ENCODE data around the gene NAGPA.

Gene NAGPA

DNA sequence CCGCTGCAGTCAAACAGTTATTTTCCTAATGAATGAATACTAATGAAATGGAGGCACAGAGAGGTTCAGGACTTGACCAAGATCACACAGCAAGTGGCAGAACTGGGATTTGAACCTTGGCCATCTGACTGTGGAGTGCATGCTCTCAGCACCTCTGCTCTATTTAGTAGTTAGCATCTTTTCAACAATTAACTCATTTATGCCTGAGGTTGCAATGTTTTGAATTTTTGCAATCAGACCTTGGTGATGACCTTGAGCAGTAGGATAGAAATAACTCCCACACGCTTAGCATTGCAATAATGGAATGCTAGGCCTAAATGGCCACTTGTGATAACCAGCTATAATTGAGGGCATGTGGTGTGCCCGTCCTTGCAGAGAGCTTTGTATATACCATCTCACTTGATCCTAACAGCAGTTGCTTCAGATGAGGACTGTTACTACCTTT, 31.0 kb downstream of the NAGPA start:
- DNase-seq (ENCODE audit: low spot score), result no peak

DNA sequence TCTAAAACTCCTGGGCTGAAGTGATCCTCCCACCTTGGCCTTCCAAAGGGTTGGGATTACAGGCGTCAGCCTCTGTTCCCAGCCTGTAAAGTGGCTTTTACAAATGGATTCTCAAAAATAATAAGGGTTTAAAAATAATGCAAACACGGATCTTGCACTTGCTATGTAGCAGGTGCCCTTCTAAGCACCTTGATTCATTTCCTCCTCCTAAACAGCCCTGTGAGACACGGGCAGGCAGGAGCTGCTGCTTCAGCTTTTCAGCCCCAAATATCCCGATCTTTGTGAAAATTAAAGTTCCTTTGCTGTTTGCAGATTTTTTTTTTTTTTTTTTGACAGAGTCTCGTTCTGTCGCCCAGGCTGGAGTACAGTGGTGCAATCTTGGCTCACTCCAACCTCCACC, 31.7 kb downstream of the NAGPA start:
- no peak for DNase-seq (ENCODE audit: low spot score)

DNA sequence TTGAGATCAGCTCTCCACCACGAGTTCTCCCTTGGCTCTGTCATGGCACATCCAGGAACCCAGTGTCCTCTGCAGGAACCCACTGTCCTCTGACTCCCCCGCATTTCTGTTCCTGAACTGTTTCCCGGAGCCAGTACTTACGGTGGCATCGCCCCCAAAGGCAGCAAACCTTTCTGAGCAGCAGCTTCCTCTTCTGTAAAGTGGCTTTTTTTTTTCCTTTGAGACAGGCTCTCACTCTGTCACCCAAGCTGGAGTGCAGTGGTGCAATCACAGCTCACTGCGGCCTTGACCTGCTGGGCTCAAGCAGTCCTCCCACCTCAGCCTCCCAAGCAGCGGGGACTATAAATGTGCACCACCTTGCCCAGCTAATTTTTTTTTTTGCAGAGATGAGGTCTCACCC, 32.2 kb downstream of the NAGPA start:
- DNase-seq (ENCODE audit: low spot score), result no peak

DNA sequence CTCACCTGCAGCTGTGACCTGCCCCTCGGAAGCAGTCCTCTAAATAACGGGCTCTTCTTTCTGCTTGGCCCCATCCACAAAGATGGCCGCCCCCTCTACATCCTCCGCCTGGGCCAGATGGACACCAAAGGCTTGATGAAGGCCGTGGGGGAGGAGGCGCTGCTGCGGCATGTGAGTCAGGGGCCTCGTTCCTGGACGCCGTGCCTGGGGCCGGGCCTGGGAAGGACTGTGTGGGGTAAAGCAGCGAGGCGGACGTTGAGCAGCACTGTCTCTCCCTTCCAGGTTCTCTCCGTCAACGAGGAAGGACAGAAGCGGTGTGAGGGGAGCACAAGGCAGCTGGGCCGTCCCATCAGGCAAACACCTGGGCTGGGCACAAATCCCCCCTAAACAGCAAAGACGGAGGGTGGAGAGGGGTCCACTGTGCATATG, 33.1 kb downstream of the NAGPA start:
- DNase-seq (ENCODE audit: low spot score), result no peak

DNA sequence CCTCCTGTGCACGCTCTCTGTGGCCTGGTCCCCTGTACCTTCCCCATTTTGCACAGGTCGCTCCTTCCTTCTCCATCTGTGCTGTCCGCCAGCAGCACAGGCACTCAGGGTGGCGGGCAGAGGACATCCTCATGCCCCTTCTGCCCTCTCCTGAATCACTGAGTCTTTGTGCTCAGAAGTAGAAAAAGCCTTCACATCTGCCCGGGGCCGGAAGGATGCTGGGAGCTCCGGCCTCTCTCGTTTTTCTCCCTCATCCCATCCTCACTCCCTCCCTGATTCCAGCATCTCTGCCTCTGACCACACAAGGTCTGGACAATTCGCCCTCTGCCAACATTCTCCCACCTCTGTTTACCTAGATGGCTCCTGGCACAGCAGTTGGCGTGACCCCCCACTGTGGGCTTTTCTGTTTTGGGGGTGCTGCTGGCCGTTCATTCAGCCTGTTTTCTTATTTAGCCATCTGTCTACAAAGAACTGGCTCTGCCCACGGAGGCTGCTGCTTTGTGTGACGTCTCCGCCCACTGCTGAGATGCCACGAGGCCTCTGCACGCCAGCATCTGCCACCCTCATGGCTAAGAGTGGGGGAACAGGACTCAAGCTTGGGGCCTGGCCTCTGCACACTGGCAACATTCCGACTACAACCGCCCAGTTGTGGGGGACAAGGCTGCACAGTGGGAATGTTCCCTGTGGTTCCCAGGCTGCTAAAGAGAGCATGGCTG, 38.9 kb downstream of the NAGPA start:
- DNase-seq (ENCODE audit: low spot score), result no peak

DNA sequence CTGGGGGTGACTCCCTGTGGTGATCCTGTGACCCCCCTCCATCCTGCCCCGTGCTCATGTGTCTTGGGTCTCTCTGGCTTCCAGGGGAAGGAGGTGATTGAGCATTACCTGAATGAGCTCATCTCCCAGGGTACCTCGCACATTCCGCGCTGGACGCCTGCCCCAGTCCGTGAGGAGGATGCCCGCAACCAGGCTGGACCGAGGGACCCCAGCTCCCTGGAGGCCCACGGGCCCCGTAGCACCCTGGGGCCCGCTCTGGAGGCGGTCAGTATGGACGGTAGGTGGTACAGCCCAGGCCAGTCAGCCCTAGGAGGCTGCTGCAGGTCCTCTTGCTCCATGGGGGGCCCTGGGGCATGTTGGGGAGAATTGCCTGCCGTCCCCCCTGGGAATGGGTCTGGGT, 42.0 kb downstream of the NAGPA start:
- no peak for DNase-seq (ENCODE audit: low spot score)

DNA sequence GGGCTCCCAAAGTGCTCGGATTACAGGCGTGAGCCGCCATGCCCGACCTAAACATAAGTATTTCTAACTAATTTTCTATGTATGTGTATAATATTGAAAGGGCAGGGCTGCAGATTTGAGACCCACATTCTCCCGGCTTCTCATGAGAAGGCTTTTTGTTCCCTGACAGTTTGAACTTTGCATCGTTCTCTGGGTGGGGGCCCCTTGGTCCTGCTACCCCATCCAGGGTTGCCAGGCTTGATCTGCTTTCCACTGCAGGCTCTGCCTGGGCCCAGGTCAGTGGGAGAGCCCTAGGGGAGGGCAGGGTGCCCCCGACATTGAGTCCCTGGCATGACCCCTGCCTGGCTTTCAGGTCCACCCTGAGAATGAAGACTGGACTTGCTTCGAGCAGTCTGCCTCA, 43.3 kb downstream of the NAGPA start:
- DNase-seq (ENCODE audit: low spot score), result no peak

DNA sequence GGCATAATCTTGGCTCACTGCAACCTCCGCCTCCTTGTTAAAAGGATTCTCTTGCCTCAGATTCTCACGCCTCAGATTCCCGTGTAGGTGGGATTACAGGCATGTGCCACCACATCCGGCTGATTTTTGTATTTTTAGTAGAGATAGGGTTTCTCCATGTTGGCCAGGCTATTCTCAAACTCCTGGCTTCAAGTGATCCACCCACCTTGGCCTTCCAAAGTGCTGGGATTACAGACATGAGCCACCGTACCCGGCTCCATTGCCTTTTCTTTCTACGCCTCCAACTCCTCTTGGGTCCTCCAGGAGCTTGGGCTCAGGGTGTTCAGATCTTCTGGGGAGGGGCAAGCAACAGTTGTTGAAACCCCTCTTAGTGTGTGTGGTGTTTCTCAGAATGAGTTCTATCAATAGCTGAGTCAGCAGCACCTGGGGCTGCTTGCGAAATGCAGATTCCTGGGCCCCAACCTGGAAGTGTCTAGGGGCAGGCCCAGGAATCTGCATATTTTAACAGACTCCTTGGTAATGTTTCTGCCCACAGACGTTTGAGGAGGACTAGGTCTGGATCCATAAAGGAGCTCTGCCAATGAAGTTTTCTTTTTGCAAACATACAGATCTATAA, 44.2 kb downstream of the NAGPA start:
- DNase-seq (ENCODE audit: low spot score), result no peak

DNA sequence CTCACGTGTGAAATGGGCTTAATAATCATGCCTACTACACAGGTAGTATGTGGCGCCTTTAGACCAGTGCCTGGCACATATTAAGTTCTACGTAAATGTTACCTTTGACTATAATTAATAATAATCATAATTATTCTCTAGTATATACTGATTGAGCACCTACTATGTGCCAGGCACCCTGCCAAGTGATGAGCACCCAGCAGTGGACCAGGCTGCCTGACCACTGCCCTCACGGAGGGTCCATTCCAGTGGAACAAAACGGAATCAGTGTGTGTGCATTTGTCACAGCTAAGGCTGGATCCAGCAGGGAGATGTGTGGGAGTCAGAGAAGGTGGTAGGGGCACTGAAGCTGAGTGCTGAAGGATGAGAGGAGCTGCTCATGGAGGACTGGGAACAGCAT, 45.1 kb downstream of the NAGPA start:
- no peak for DNase-seq (ENCODE audit: low spot score)

DNA sequence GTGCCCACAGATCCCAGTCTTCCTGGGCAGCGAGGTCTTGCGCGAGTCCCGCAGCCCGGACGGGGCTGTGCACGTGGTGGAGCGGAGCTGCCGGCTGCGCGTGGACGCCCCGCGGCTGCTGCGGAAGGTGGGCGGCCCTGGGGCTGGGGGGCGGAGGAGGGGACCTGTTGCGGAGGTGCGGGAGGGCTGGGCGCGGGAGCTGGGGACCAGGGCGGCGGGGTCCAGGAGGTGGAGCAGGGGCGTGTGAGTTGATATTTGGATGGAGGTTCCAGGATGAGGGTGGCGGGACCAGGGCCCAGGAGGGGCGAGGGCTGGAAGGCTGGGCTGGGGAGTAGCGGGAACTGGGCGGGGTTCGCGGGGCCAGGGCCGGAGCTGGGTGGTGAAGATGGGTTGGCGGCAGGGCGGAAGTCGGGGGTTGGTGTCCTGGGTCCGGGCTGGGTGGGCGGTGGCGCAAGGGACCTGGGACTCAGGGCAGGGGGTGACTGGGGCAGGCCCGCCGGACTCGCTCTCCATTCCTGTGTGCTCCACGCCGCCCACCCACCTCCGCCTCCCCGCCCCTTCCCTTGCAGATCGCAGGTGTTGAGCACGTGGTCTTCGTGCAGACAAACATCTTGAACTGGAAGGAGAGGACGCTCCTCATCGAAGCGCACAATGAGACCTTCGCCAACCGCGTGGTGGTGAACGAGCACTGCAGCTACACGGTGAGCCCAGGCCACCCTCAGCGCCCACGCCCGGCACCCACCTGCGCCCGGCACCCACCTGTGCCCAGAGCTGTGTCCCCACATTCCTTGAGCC, 46.0 kb downstream of the NAGPA start:
- peak; percentile 82 for DNase-seq (ENCODE audit: low spot score)

DNA sequence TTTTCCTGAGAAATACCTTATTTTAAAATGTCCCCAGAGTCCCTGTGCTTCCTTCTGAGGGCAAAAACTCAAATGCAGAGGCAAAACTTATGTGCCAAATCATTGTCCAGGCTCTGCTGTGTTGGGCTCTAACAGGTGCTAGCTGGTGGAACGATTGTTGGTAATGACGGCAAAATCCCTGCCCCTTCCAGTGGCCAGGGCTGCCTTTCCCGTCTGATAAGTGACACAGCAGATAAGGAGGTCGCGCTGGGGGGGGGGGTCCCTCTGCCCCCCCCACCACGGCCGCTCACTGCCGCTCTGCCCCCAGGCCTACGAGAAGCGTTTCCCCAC, 46.5 kb downstream of the NAGPA start:
- DNase-seq (ENCODE audit: low spot score), result no peak

DNA sequence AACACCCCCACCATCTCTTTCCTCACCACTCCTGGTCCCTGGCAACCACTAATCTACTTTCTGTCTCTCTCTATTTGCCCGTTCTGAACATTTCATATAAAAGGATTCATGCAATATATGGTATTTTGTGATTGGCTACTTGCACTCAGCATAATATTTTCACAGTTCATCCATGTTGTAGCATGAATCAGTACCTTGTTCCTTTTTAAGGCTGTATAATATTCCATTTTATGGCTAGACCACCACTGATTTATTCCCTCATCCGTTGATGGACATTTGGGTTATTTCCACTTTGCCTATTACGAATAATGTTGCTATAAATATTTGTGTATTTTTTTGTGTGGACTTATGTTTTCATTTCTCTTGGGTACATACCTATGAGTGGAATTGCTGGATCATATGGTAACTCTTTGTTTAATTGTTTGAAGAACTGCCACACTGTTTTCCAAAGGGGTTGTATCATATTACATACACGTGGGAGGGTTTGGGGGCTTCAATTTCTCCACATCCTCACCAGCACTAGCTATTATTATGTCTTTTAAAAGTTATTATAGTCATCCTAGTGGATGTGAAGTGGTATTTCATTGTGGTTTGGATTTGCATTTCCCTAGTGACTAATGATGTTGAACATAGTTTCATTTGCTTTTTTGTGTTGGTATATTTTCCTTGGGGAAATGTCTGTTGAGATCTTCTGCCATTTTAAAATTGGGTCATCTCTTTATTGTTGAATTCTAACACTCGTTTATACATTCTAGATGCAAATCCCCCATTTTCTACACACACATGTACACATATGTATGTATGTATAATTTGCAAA, 49.4 kb downstream of the NAGPA start:
- no peak for DNase-seq (ENCODE audit: low spot score)

DNA sequence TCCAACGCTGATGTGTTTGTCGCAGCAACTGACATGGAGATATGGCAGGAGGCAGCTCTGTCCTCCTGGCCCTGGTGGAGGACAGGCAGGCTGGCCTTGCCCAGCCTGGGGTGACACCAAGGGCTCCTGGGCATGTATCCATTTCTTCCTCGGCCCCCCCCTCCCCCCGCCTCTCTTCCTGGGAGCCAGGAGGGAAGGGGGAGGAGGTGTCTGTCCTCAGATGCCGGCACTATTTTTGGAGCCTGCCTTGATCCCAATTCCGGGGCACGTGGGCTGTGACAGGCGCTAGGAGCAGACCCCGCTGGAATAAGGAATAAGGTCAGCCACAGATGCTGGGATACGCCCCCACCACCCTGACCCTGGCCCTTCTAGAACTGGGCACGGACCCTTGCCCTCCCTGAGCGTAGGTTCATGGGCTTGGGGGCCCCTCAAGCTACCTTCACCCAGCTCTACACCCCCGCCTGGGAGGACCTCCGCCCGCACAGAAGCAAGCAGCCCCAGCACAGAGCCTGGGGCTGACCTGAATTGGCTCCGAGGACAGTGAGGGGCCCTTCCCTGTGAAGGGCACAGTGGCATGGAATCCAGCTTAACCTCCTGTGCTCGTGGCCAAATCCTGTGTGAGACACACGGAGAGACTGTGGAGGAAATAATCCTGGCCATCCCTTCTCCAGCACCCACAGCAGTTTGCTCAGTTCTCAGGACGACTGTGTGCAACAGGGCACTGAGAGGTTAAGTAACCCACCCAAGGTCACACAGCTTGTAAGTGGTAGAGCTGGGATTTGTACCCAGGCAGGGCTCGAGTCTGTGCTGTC, 51.5 kb downstream of the NAGPA start:
- DNase-seq (ENCODE audit: low spot score), result no peak

DNA sequence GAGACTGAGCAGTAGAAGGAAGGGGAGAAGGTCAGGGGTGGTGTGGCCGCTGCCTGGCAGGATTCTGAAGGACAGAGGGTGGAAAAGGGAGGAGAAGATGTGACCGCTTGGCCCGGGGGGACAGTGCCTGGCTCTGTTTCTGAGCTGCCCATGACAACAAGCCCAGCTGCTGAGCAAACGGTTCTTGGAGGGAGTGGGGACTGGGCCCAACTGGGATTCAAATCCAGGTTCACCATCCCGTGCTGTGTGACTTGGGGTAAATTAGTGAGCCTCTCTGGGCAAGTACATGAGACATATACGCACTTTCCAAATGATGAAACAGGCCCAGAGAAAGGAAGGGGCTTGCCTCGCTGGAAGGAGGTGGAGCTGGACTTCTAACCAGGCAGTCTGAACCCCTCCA, 52.3 kb downstream of the NAGPA start:
- no peak for DNase-seq (ENCODE audit: low spot score)

DNA sequence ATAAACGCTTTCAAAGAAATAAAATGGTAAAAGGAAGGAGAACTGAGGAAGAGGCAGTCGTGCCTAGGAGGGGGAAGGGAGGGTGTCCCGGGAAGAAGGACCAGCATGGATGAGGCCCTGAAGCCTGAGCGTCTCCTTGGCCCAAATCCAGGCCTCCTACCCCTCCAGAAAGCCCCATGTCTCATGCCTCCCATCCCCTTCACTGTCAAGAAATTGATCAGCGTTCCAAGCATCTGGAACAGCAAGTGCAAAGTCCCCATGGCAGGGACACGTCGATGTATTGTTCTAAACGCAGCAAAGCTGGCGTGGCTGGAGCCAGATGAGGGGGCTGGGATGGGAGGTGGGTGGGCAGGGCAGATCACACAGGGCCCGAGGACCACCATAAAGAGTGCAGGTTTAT, 53.0 kb downstream of the NAGPA start:
- no peak for DNase-seq (ENCODE audit: low spot score)

DNA sequence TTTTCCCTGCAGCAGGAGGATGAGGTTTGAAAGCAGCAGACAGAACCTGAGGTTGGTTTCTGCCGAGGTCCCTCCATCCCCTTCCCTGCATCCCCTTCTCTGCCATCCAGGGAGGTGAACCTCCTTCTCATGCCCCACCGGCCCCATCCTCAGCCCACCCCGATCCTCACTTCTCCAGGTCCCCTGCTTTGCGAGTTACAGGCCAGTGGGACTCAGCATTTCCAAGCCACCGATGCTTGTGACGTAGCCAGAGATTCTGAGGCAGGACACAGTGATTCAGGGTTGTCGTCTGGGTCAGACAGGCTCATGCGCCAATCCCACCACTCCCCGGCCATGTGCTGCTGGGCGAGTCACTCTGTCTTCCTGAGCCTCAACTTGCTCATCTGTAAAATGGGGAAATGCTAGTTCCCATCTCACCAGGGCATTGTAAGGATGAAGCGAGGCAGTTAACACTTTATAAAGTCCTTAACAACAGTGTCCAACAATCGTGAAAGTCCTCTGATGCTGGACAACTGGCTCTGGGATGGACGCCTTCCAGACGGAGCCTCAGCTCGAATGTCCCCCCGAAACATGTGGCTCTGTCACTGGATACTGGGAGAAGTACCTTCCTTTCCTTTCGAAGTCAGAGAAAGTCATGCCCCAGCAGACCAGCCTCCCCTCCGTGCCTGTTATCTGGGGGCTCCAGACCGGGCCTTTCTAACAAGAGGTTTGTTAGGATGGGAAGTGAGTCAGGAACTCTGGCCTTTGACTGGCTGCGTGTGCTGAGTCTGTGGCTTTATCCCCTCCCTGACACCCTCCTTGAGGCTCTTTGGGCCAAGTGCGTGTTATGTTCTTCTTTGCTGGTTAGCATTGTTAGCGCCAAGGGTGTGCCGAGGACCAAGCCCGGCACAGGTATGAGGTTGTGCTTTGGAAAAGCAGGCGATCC, 53.7 kb downstream of the NAGPA start:
- DNase-seq (ENCODE audit: low spot score), result no peak

DNA sequence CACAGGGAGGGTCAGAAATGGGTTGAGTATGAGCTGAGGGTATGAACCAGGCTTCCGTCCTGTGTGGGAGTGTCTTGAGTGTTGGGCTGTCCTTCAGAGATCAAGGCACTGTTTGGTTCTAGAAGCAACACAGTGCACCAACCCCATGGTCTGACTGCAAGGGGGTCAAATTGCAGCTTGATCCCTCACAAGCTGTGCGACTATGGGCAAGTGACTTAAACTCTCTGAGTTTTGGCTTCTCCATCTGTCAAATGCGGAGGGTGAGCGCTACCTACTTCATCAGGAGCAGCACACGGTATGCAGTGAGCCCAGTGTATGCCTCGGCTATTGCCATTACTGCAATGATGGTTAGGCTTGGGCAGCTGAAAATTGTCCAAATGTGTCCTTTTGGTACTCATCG, 54.6 kb downstream of the NAGPA start:
- no peak for DNase-seq (ENCODE audit: low spot score)

DNA sequence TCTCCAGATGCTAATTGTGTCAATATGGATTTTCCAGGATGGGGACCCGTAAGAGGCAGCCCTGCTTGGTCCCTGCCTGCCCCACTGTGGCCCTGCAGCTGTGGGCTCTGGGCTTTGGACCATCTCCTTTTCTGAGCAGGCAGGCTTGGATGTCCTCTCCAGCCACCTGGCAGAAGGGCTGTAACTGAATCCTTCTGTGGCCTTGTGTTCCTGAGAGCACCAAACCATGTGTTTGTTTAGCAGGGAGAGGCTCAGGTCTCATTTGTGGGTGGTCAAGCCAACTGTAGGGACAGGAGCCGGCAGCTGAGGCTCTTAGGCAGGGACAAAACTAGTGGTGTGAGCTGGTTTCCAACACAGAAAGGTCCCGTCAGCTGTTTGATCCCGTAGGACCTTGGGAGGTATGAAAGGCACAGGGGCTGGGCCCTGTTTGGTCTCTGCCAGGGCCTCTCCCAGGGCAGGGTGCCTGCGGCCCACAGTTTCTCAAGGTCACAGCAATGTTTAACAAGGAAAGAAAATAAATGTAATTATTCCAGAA, 57.1 kb downstream of the NAGPA start:
- DNase-seq (ENCODE audit: low spot score), result no peak

DNA sequence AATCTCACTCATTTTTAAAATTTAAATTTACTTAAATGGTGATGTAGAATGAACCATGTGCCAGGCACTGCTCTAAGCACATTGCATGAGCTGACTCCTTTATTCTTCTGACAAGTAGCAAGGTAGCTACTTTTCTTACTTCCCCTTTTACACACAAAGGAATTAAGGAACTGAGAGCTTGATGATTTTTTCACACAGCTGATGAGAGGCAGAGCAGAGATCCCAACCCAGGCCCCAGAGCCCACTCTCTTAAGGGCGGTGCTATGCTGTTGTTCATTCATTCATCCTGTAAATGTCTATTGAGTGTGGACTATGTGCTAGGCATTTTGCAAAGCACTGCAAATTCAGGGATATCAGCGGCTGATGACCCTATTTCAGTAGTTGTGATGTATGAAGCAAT, 57.7 kb downstream of the NAGPA start:
- no peak for DNase-seq (ENCODE audit: low spot score)
